ENCODE measurements around the gene SHMT2. TPM values are rescaled to one million over a fixed set of nuclear protein-coding genes. Genes with fewer than 3 reads are reported as not detected.
A peak's percentile ranks its signal among the peaks of the same experiment; 100 is the strongest.

Gene SHMT2
- 262 to 297 TPM (median 265 TPM) in 3 replicates for total RNA-seq (2021)
- Bru-seq, nascent RNA = percentile 88 among the genes with signal in this experiment
- long read RNA-seq, experiment 1, transcript SHMT2-226 (11 exons, 2,215 nt) = minor isoform, 5 of 706 reads
- long read RNA-seq, experiment 1, transcript SHMT2-201 (12 exons, 2,537 nt) = major isoform, 569 of 706 reads
- long read RNA-seq, experiment 1, transcript SHMT2-202 (12 exons, 2,006 nt) = minor isoform, 22 of 706 reads
- long read RNA-seq, experiment 1, partial matches to known transcripts = 60 of 706 reads
- long read RNA-seq, experiment 1, other reads (novel, unspliced or antisense) = 44 of 706 reads
- long read RNA-seq, experiment 2, transcript SHMT2-201 (12 exons, 2,537 nt) = major isoform, 151 of 297 reads
- long read RNA-seq, experiment 2, partial matches to known transcripts = 90 of 297 reads
- long read RNA-seq, experiment 2, other reads (novel, unspliced or antisense) = 52 of 297 reads
- long read RNA-seq, experiment 3, transcript SHMT2-201 (12 exons, 2,537 nt) = major isoform, 86 of 106 reads
- long read RNA-seq, experiment 3, partial matches to known transcripts = 9 of 106 reads
- long read RNA-seq, experiment 3, other reads (novel, unspliced or antisense) = 8 of 106 reads

GRCh38 chr12:57229634-57230380 is at the start of gene SHMT2:
SHMT2 (plus strand) TSS chr12:57229711; CDS start chr12:57229779, 68 bp downstream.
- ATAC-seq (peak; percentile 41), DNase-seq (ENCODE audit: low spot score) (peak; percentile 97)
- Mint-ChIP-seq H3K9me3 (no peaks in the 10 kb centered on the region), H3K36me3 (peaks cover 35% of the 10 kb centered on the region), H3K27me3 (ENCODE audit: low read depth) (peaks cover 53% of the 10 kb centered on the region), H3K4me3 (peak within 1 kb of the TSS; percentile 98), H3K27ac (peak within 1 kb of the TSS; percentile 94), H3K4me1 (peaks cover 49% of the 10 kb centered on the region)
- ChIA-PET POLR2A (interaction anchor here (0.6 to 2.6 kb wide), 15 partner anchors 8 to 229 kb away, joined by 3 to 41 read pairs (median 5); partner anchors contain the start of genes GLI1, INHBE, LRP1 and NXPH4), CTCF (interaction anchor here (1.0 to 10.4 kb wide), 19 partner anchors 8 to 246 kb away, joined by 3 to 660 read pairs (median 5); partner anchors contain the start of genes GLI1, INHBE, NXPH4 and STAC3)
- TF ChIP-seq FOXP1 (CRISPR knock-in tag; IDR thresholded peaks at IDR 0.05; ENCODE audit: borderline replicate concordance) (peak; percentile 48; the same call in 1 of the 2 replicates), CREM (CRISPR knock-in tag; IDR thresholded peaks at IDR 0.05) (peak; percentile 18; the same call in 1 of the 2 replicates), ATF1 (CRISPR knock-in tag; IDR thresholded peaks at IDR 0.05) (no peak), NFYB (CRISPR knock-in tag; conservative IDR thresholded peaks at IDR 0.05; ENCODE audit: low read depth) (peak; percentile 22; the same call in 1 of the 2 replicates), ETV6 (CRISPR knock-in tag; IDR thresholded peaks at IDR 0.05) (no peak; the same call in 1 of the 2 replicates), AFF4 (CRISPR knock-in tag; IDR thresholded peaks at IDR 0.05; ENCODE audit: borderline replicate concordance) (no peak), TEAD1 (CRISPR knock-in tag; IDR thresholded peaks at IDR 0.05) (peak; percentile 78; the same call in 1 of the 2 replicates), USF2 (CRISPR knock-in tag; IDR thresholded peaks at IDR 0.05) (peak; percentile 57; the same call in 1 of the 2 replicates), ZNF416 (CRISPR knock-in tag; IDR thresholded peaks at IDR 0.05) (no peak), ATF3 (CRISPR knock-in tag; conservative IDR thresholded peaks at IDR 0.05) (peak; percentile 93; the same call in 1 of the 2 replicates), ZBTB43 (CRISPR knock-in tag; IDR thresholded peaks at IDR 0.05) (0 out of 2 replicates have a peak, but pooled peaks have one; percentile 62), HMGXB4 (CRISPR knock-in tag; IDR thresholded peaks at IDR 0.05) (peak; percentile 84), SP1 (CRISPR knock-in tag; conservative IDR thresholded peaks at IDR 0.05) (peak; percentile 55), GABPB1 (CRISPR knock-in tag; IDR thresholded peaks at IDR 0.05) (peak; percentile 100), ZNF396 (CRISPR knock-in tag; IDR thresholded peaks at IDR 0.05; ENCODE audit: borderline replicate concordance) (no peak), AR (CRISPR knock-in tag; IDR thresholded peaks at IDR 0.05) (0 out of 2 replicates have a peak, but pooled peaks have one; percentile 29), MAX (CRISPR knock-in tag; IDR thresholded peaks at IDR 0.05) (peak; percentile 93), FOXP4 (CRISPR knock-in tag; IDR thresholded peaks at IDR 0.05) (0 out of 2 replicates have a peak, but pooled peaks have one; percentile 27)
